ENCODE data around the gene PFKP. TPM values are rescaled to one million over a fixed set of nuclear protein-coding genes. Genes with fewer than 3 reads are reported as not detected.

PFKP gene
- polyA plus RNA-seq, 2 of the 4 experiments (the other 2 are of a cell fraction): 164 to 279 TPM

GRCh38 chr10:3076138-3076537 lies 8.8 kb downstream of the PFKP start:
- WGBS (ENCODE audit: missing lambda C conversion rate): 84% methylated on average over 16 of the region's 16 CpGs
- POLR2A ChIA-PET: interaction anchor here (0.5 to 1.9 kb wide), 3 partner anchors 15 to 20 kb away, joined by 4 to 12 read pairs (median 5); no protein-coding TSS in a partner anchor
- H3K9me3 ChIP-seq: no peaks in the 10 kb centered on the region
- DNase-seq (ENCODE audit: low read depth in 1 of 2, low spot score in 1 of 2) (no peak), ATAC-seq (no peak), FAIRE-seq (no peak)
- H3K4me3 ChIP-seq: no peak overlapping the region
- peak overlapping the region in 1 of 2 experiments; percentile 57; a peak in 3 of 6 replicates for H3K27ac ChIP-seq
- CTCF ChIA-PET: interaction anchor here (1.0 to 2.0 kb wide), 2 partner anchors 33 to 148 kb away, joined by 3 to 5 read pairs; no protein-coding TSS in a partner anchor
- TF ChIP-seq RARB (CRISPR knock-in tag; IDR thresholded peaks at IDR 0.05) (no peak), CBX2 (IDR thresholded peaks at IDR 0.05; ENCODE audit: borderline replicate concordance, low read depth) (no peak), EP300 (IDR thresholded peaks at IDR 0.05) (no peak), SMC3 (IDR thresholded peaks at IDR 0.05) (no peak), FOSB (CRISPR knock-in tag; IDR thresholded peaks at IDR 0.05) (no peak), CHD4 (IDR thresholded peaks at IDR 0.05; ENCODE audit: borderline replicate concordance) (no peak), TP53 (CRISPR knock-in tag; IDR thresholded peaks at IDR 0.05) (no peak), CTCF (IDR thresholded peaks at IDR 0.05) (no peak), RNF2 (IDR thresholded peaks at IDR 0.05; ENCODE audit: borderline replicate concordance, low read depth) (no peak), JUNB (IDR thresholded peaks at IDR 0.05) (no peak), FOXS1 (CRISPR knock-in tag; IDR thresholded peaks at IDR 0.05) (no peak), BCL3 (IDR thresholded peaks at IDR 0.05) (no peak), HES2 (IDR thresholded peaks at IDR 0.05) (no peak)
- peaks cover 90% of the 10 kb centered on the region for H3K4me1 ChIP-seq
- no peak overlapping the region; the same call in 2 of the 3 replicates for H3K4me2 ChIP-seq

GRCh38 chr10:3077509-3077908 lies 10.2 kb downstream of the PFKP start:
- Histone ChIP-seq H3K9me3 (no peaks in the 10 kb centered on the region), H3K27ac (peak overlapping the region in 1 of 2 experiments; percentile 58; a peak in 3 of 6 replicates), H3K4me3 (no peak overlapping the region), H3K4me2 (0 out of 3 replicates have a peak overlapping the region, but pooled peaks have one; percentile 3), H3K4me1 (peaks cover 90% of the 10 kb centered on the region)
- ChIA-PET CTCF (interaction anchor here (0.6 kb wide), 1 partner anchor 36 kb away, joined by 3 read pairs; no protein-coding TSS in a partner anchor), POLR2A (interaction anchor here (0.6 to 1.8 kb wide), 3 partner anchors 14 to 95 kb away, joined by 3 to 4 read pairs (median 3); partner anchors contain the start of gene PITRM1)
- FAIRE-seq: peak; percentile 7
- no peak for ATAC-seq
- no peak for TF ChIP-seq POLR2A (IDR thresholded peaks at IDR 0.05; ENCODE audit: low read length)
- TF ChIP-seq ZSCAN20 (CRISPR knock-in tag; IDR thresholded peaks at IDR 0.05): no peak
- no peak for TF ChIP-seq ZC3H11A (IDR thresholded peaks at IDR 0.05)
- no peak for TF ChIP-seq GATA3 (IDR thresholded peaks at IDR 0.05; ENCODE audit: borderline replicate concordance)
- no peak for TF ChIP-seq RNF2 (IDR thresholded peaks at IDR 0.05; ENCODE audit: borderline replicate concordance, low read depth)
- 75% methylated on average over 5 of the region's 5 CpGs for WGBS (ENCODE audit: missing lambda C conversion rate)
- DNase-seq (ENCODE audit: low read depth in 1 of 2, low spot score in 1 of 2): no peak

- peak overlapping the region in 1 of 2 experiments; percentile 58; a peak in 3 of 6 replicates for H3K27ac ChIP-seq
- DNase-seq (ENCODE audit: low read depth in 1 of 2, low spot score in 1 of 2): no peak
- no peaks in the 10 kb centered on the region for H3K9me3 ChIP-seq
- peak overlapping the region; percentile 19; the same call in 1 of the 3 replicates for H3K4me2 ChIP-seq
- no peak; a peak in 1 of 6 replicates for ATAC-seq
- FAIRE-seq: no peak
- 82% methylated on average over 10 of the region's 10 CpGs for WGBS (ENCODE audit: missing lambda C conversion rate)
- H3K4me1 ChIP-seq: peaks cover 90% of the 10 kb centered on the region
- POLR2A ChIA-PET: interaction anchor here (0.6 to 1.2 kb wide), 3 partner anchors 13 to 95 kb away, joined by 3 to 5 read pairs (median 3); partner anchors contain the start of gene PITRM1
- TF ChIP-seq EHF (CRISPR knock-in tag; IDR thresholded peaks at IDR 0.05) (no peak), JUN (IDR thresholded peaks at IDR 0.05) (peak in 1 of 2 experiments; percentile 5; a peak in 1 of 5 replicates)
- CTCF ChIA-PET: interaction anchor here (0.6 to 3.6 kb wide), 6 partner anchors 8 to 35 kb away, joined by 3 to 17 read pairs (median 4); partner anchors contain the start of gene PFKP
- H3K4me3 ChIP-seq: no peak overlapping the region
These were observed 10.7 kb downstream of the PFKP start for GRCh38 chr10:3077940-3078630.

All from A549 (cell line).